HepG2 (cell line): ENCODE results near the gene IL17RB. TPM values are rescaled to one million over a fixed set of nuclear protein-coding genes. Genes with fewer than 3 reads are reported as not detected.

Source experiments
- FOXK1 ChIP-seq: sonication (generic); formaldehyde crosslinking; IDR thresholded peaks from 2 replicates; pipeline ENCODE4 v1.4.0; 2020; ENCODE audit warnings: low read depth, missing genetic modification reagents, borderline replicate concordance
- GLI4 ChIP-seq: sonication (generic); formaldehyde crosslinking; IDR thresholded peaks from 2 replicates; pipeline ENCODE4 v1.5.1; 2020; ENCODE audit warnings: missing genetic modification reagents, mild to moderate bottlenecking, moderate library complexity, borderline replicate concordance
- HCFC1 ChIP-seq: fragments of 150-350 bp; IDR thresholded peaks from 2 replicates; pipeline ENCODE4 v1.6.1; 2014; ENCODE audit warnings: low read depth, low read length
- HOXA5 ChIP-seq: sonication (generic); formaldehyde crosslinking; IDR thresholded peaks from 2 replicates; pipeline ENCODE4 v1.4.0; 2020; ENCODE audit warnings: missing genetic modification reagents
- JUND ChIP-seq: sonication (generic); formaldehyde crosslinking; IDR thresholded peaks from 2 replicates; pipeline ENCODE4 v1.8.0; 2022; ENCODE audit warnings: mild to moderate bottlenecking, missing genetic modification reagents
- SATB2 ChIP-seq: sonication (generic); formaldehyde crosslinking; IDR thresholded peaks from 2 replicates; pipeline ENCODE4 v1.5.0; 2020; ENCODE audit warnings: missing genetic modification reagents
- ZBTB20 ChIP-seq: sonication (generic); formaldehyde crosslinking; IDR thresholded peaks from 2 replicates; pipeline ENCODE4 v1.8.1; 2023; ENCODE audit warnings: missing genetic modification reagents, low read depth, mild to moderate bottlenecking, borderline replicate concordance
- ZBTB7B ChIP-seq: sonication (generic); formaldehyde crosslinking; IDR thresholded peaks from 2 replicates; pipeline ENCODE4 v1.4.0; 2020; ENCODE audit warnings: missing genetic modification reagents
- ZFAT ChIP-seq: sonication (generic); formaldehyde crosslinking; conservative IDR thresholded peaks from 2 replicates; pipeline ENCODE4 v1.8.1; 2023; ENCODE audit warnings: missing genetic modification reagents, inconsistent platforms
- ZNF589 ChIP-seq: sonication (generic); formaldehyde crosslinking; conservative IDR thresholded peaks from 2 replicates; pipeline ENCODE4 v1.8.0; 2022; ENCODE audit warnings: mild to moderate bottlenecking, moderate library complexity, missing genetic modification reagents
- ZNF780A ChIP-seq: sonication (generic); formaldehyde crosslinking; IDR thresholded peaks from 2 replicates; pipeline ENCODE4 v1.8.0; 2022; ENCODE audit warnings: mild to moderate bottlenecking, missing genetic modification reagents, moderate library complexity
- ZNF788 ChIP-seq: sonication (generic); formaldehyde crosslinking; IDR thresholded peaks from 2 replicates; pipeline ENCODE4 v1.5.0; 2020; ENCODE audit warnings: mild to moderate bottlenecking, missing genetic modification reagents, borderline replicate concordance
- polyA plus RNA-seq, 8 experiments: library from polyadenylated mRNA; depleted of rRNA in 3 of 8; stranded (reverse) in 7 of 8; unstranded in 1 of 8; fragments of >200 nt; fragmentation: Illumina TruSeq in 4 of 8; extraction: Trizol in 4 of 8; gene quantifications; 2 replicates each; pipeline versions ENCODE4 v1.2.1 to v1.2.3, GENCODE V29; 2011 to 2016; ENCODE audit warnings: low read depth in 4 of 8, missing spikeins in 1 of 8, mixed read lengths in 1 of 8; ENCODE audit not compliant: insufficient read depth in 1 of 8
- total RNA-seq, 5 experiments: library from RNA; depleted of rRNA; stranded (reverse); fragments of >200 nt; fragmentation: Illumina TruSeq; extraction: Trizol; gene quantifications; 2 replicates each; pipeline ENCODE4 v1.2.3, GENCODE V29; 2016; ENCODE audit warnings: low read depth in 1 of 5
- TF ChIP-seq, protein P1 (sequence below): sonication (generic); IDR thresholded peaks from 2 replicates; pipeline ENCODE4 v1.6.1; 2016; ENCODE audit warnings: low read depth, borderline replicate concordance
- TF ChIP-seq, protein P2 (sequence below): IDR thresholded peaks from 2 replicates; pipeline ENCODE4 v1.6.1; 2016; ENCODE audit warnings: low read depth
- TF ChIP-seq, protein P3 (sequence below): sonication (generic); formaldehyde crosslinking; IDR thresholded peaks from 2 replicates; pipeline ENCODE4 v1.5.0; 2020; ENCODE audit warnings: mild to moderate bottlenecking, missing genetic modification reagents, borderline replicate concordance
- TF ChIP-seq, protein P4 (sequence below): sonication (generic); formaldehyde crosslinking; IDR thresholded peaks from 2 replicates; pipeline ENCODE4 v1.5.0; 2020; ENCODE audit warnings: mild to moderate bottlenecking, missing genetic modification reagents
- TF ChIP-seq, protein P5 (sequence below): sonication (generic); formaldehyde crosslinking; conservative IDR thresholded peaks from 2 replicates; pipeline ENCODE4 v1.8.1; 2023; ENCODE audit warnings: missing genetic modification reagents
- TF ChIP-seq, protein P6 (sequence below): sonication (generic); formaldehyde crosslinking; conservative IDR thresholded peaks from 2 replicates; pipeline ENCODE4 v1.8.0; 2022; ENCODE audit warnings: missing genetic modification reagents

IL17RB gene
- total and polyA plus RNA-seq, 2 of the 13 experiments (the other 11 are each of a cell fraction or from before 2014, with no cell fraction given), result 130 to 190 TPM

DNA sequence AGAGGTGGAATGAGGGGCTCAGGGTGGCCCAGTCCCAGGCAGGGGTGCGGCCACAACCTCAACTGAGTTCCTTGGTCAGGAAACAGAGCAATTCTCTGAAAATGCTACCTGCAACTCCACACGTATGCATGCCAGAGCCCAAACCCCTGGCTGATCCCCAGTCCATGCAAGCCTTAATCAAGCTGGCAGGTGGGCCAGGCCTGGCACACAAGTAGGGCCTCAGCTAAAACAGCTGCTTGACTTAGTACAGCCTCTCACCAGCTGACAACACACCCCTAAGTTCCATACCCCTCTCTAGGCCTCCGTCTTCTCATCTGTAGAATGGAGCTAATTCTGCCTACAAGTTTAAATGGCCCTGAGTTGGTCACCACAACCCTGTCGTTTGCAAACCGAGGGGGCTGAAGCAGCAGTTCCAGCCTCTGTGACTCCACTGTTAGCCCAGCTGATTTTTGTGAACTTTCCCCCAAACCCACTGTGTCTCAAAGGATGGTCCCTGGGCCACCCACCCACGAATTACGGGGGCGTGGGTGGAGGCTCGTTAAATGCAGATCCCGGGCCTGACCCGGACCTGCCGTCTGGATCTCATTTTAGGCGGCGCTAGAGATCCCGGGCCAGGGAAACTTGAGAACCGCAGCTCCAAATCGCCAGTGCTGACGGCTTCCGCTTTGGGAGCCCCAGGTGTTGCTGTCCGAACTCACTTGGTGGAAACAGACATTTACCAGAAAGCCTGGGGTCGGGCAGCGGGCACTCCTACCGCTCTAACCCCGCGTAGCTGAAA lies 1.1 kb upstream of the IL17RB start (continued):
- TF ChIP-seq, protein P1, sequence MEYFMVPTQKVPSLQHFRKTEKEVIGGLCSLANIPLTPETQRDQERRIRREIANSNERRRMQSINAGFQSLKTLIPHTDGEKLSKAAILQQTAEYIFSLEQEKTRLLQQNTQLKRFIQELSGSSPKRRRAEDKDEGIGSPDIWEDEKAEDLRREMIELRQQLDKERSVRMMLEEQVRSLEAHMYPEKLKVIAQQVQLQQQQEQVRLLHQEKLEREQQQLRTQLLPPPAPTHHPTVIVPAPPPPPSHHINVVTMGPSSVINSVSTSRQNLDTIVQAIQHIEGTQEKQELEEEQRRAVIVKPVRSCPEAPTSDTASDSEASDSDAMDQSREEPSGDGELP, result 0 out of 2 replicates have a peak, but pooled peaks have one; percentile 4
- no peak for TF ChIP-seq ZNF788 (CRISPR knock-in tag)
- TF ChIP-seq, protein P2, sequence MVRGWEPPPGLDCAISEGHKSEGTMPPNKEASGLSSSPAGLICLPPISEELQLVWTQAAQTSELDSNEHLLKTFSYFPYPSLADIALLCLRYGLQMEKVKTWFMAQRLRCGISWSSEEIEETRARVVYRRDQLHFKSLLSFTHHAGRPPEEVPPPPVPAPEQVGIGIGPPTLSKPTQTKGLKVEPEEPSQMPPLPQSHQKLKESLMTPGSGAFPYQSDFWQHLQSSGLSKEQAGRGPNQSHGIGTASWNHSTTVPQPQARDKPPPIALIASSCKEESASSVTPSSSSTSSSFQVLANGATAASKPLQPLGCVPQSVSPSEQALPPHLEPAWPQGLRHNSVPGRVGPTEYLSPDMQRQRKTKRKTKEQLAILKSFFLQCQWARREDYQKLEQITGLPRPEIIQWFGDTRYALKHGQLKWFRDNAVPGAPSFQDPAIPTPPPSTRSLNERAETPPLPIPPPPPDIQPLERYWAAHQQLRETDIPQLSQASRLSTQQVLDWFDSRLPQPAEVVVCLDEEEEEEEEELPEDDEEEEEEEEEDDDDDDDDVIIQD (CRISPR knock-in tag), result no peak
- TF ChIP-seq SATB2, result no peak
- TF ChIP-seq FOXK1, result no peak
- TF ChIP-seq ZFAT (CRISPR knock-in tag), result no peak
- TF ChIP-seq HCFC1, result no peak
- TF ChIP-seq GLI4 (CRISPR knock-in tag), result 0 out of 2 replicates have a peak, but pooled peaks have one; percentile 57
- no peak for TF ChIP-seq ZBTB7B (CRISPR knock-in tag)
- no peak for TF ChIP-seq ZNF780A (CRISPR knock-in tag)
- no peak for TF ChIP-seq ZBTB20 (CRISPR knock-in tag)
- TF ChIP-seq, protein P3, sequence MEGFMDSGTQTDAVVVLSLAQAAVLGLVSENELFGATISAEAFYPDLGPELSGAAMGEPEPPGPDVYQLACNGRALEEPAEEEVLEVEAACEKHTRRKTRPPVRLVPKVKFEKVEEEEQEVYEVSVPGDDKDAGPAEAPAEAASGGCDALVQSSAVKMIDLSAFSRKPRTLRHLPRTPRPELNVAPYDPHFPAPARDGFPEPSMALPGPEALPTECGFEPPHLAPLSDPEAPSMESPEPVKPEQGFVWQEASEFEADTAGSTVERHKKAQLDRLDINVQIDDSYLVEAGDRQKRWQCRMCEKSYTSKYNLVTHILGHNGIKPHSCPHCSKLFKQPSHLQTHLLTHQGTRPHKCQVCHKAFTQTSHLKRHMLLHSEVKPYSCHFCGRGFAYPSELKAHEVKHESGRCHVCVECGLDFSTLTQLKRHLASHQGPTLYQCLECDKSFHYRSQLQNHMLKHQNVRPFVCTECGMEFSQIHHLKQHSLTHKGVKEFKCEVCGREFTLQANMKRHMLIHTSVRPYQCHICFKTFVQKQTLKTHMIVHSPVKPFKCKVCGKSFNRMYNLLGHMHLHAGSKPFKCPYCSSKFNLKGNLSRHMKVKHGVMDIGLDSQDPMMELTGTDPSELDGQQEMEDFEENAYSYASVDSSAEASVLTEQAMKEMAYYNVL (CRISPR knock-in tag), result no peak
- no peak; the same call in 1 of the 2 replicates for TF ChIP-seq HOXA5 (CRISPR knock-in tag)
- TF ChIP-seq, protein P4, sequence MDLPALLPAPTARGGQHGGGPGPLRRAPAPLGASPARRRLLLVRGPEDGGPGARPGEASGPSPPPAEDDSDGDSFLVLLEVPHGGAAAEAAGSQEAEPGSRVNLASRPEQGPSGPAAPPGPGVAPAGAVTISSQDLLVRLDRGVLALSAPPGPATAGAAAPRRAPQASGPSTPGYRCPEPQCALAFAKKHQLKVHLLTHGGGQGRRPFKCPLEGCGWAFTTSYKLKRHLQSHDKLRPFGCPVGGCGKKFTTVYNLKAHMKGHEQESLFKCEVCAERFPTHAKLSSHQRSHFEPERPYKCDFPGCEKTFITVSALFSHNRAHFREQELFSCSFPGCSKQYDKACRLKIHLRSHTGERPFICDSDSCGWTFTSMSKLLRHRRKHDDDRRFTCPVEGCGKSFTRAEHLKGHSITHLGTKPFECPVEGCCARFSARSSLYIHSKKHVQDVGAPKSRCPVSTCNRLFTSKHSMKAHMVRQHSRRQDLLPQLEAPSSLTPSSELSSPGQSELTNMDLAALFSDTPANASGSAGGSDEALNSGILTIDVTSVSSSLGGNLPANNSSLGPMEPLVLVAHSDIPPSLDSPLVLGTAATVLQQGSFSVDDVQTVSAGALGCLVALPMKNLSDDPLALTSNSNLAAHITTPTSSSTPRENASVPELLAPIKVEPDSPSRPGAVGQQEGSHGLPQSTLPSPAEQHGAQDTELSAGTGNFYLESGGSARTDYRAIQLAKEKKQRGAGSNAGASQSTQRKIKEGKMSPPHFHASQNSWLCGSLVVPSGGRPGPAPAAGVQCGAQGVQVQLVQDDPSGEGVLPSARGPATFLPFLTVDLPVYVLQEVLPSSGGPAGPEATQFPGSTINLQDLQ (CRISPR knock-in tag), result no peak
- TF ChIP-seq ZNF589 (CRISPR knock-in tag), result 0 out of 2 replicates have a peak, but pooled peaks have one; percentile 20
- TF ChIP-seq, protein P5, sequence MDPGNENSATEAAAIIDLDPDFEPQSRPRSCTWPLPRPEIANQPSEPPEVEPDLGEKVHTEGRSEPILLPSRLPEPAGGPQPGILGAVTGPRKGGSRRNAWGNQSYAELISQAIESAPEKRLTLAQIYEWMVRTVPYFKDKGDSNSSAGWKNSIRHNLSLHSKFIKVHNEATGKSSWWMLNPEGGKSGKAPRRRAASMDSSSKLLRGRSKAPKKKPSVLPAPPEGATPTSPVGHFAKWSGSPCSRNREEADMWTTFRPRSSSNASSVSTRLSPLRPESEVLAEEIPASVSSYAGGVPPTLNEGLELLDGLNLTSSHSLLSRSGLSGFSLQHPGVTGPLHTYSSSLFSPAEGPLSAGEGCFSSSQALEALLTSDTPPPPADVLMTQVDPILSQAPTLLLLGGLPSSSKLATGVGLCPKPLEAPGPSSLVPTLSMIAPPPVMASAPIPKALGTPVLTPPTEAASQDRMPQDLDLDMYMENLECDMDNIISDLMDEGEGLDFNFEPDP, result no peak
- TF ChIP-seq, protein P6, sequence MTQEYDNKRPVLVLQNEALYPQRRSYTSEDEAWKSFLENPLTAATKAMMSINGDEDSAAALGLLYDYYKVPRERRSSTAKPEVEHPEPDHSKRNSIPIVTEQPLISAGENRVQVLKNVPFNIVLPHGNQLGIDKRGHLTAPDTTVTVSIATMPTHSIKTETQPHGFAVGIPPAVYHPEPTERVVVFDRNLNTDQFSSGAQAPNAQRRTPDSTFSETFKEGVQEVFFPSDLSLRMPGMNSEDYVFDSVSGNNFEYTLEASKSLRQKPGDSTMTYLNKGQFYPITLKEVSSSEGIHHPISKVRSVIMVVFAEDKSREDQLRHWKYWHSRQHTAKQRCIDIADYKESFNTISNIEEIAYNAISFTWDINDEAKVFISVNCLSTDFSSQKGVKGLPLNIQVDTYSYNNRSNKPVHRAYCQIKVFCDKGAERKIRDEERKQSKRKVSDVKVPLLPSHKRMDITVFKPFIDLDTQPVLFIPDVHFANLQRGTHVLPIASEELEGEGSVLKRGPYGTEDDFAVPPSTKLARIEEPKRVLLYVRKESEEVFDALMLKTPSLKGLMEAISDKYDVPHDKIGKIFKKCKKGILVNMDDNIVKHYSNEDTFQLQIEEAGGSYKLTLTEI (CRISPR knock-in tag), result no peak
- TF ChIP-seq JUND (CRISPR knock-in tag), result no peak
